ENCODE results near the gene OR52E1. TPM values are rescaled to one million over a fixed set of nuclear protein-coding genes. Genes with fewer than 3 reads are reported as not detected.
A peak's percentile ranks its signal among the peaks of the same experiment; 100 is the strongest.

The OR52E1 gene
- total and polyA plus RNA-seq, 9 of the 15 experiments (the other 6 are each of a cell fraction or from before 2014, with no cell fraction given) = not detected

DNA sequence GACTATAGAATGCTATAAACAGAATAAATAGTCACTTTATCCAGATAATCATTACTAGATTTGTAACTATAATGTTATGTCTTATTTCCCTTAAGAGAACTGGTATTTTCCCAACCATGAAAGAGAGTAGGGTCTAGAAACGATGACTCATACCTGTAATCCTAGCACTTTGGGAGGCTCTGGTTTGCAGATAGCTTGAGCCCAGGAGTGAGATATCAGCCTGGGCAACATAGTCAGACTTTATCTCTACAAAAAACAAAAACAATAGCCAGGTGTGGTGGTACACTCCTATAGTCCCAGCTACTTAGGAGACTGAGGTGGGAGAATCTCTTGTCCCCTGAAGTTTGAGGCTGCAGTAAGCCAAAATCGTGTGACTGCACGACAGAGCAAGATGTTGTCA, 37.9 kb downstream of the OR52E1 start (continued):
- no peak for TF ChIP-seq KAT8 (IDR thresholded peaks at IDR 0.05; ENCODE audit: low read depth)
- TF ChIP-seq TCF3 (CRISPR knock-in tag; IDR thresholded peaks at IDR 0.05) = peak; percentile 55
- no peak for TF ChIP-seq KDM4B (IDR thresholded peaks at IDR 0.05; ENCODE audit: borderline replicate concordance in 2 of 2, low read depth in 1 of 2)
- no peak for TF ChIP-seq FOS (IDR thresholded peaks at IDR 0.05; ENCODE audit: extremely low read depth, insufficient read length)
- TF ChIP-seq TEAD4 (IDR thresholded peaks at IDR 0.05; ENCODE audit: low read length) = peak; percentile 82
- TF ChIP-seq TEAD4 (CRISPR knock-in tag; IDR thresholded peaks at IDR 0.05; ENCODE audit: borderline replicate concordance) = no peak
- TF ChIP-seq SRSF3 (IDR thresholded peaks at IDR 0.05; ENCODE audit: insufficient read depth, low read length) = no peak
- 0 out of 2 replicates have a peak, but pooled peaks have one; percentile 37 for TF ChIP-seq EHMT2 (IDR thresholded peaks at IDR 0.05)
- no peak for TF ChIP-seq ZFP30 (CRISPR knock-in tag; IDR thresholded peaks at IDR 0.05; ENCODE audit: borderline replicate concordance)
- no peak for TF ChIP-seq POU5F1 (IDR thresholded peaks at IDR 0.05; ENCODE audit: borderline replicate concordance, low read depth, low read length, partially characterized antibody)
- TF ChIP-seq SMAD2 (IDR thresholded peaks at IDR 0.05; ENCODE audit: low read depth, low read length) = no peak
- 0 out of 2 replicates have a peak, but pooled peaks have one; percentile 13 for TF ChIP-seq FOXM1 (IDR thresholded peaks at IDR 0.05; ENCODE audit: low read depth)
- no peak for TF ChIP-seq FOXM1 (CRISPR knock-in tag; IDR thresholded peaks at IDR 0.05; ENCODE audit: low read depth)
- TF ChIP-seq POLR2AphosphoS5 (IDR thresholded peaks at IDR 0.05; ENCODE audit: control insufficient read depth, insufficient read depth, low read depth, low read length) = peak; percentile 54; the same call in 1 of the 2 replicates
- TF ChIP-seq LEF1 (IDR thresholded peaks at IDR 0.05) = 0 out of 2 replicates have a peak, but pooled peaks have one; percentile 22
- TF ChIP-seq ATF1 (CRISPR knock-in tag; IDR thresholded peaks at IDR 0.05) = no peak
- TF ChIP-seq ATF1 (tag; IDR thresholded peaks at IDR 0.05) = no peak
- no peak for TF ChIP-seq RAD21 (CRISPR knock-in tag; conservative IDR thresholded peaks at IDR 0.05 in 1 of 2, IDR thresholded peaks at IDR 0.05 in 1 of 2)
- TF ChIP-seq NFATC3 (IDR thresholded peaks at IDR 0.05) = no peak
- no peak for TF ChIP-seq HEY1 (CRISPR knock-in tag; IDR thresholded peaks at IDR 0.05; ENCODE audit: borderline replicate concordance)
- TF ChIP-seq HES1 (IDR thresholded peaks at IDR 0.05; ENCODE audit: low read depth) = no peak
- no peak for TF ChIP-seq PRMT5 (CRISPR knock-in tag; IDR thresholded peaks at IDR 0.05)
- TF ChIP-seq NR2C2 (CRISPR knock-in tag; IDR thresholded peaks at IDR 0.05) = no peak
- no peak for TF ChIP-seq NR2C2 (tag; IDR thresholded peaks at IDR 0.05)
- TF ChIP-seq ZNF121 (CRISPR knock-in tag; conservative IDR thresholded peaks at IDR 0.05) = no peak
- no peak for TF ChIP-seq SMC3 (conservative IDR thresholded peaks at IDR 0.05; ENCODE audit: insufficient read depth, low read depth, low read length)
- TF ChIP-seq JUNB (CRISPR knock-in tag; conservative IDR thresholded peaks at IDR 0.05) = peak; percentile 71
- peak; percentile 80 for TF ChIP-seq CBFA2T2 (conservative IDR thresholded peaks at IDR 0.05)
- no peak for TF ChIP-seq ZNF766 (CRISPR knock-in tag; conservative IDR thresholded peaks at IDR 0.05)
- TF ChIP-seq, protein P1, sequence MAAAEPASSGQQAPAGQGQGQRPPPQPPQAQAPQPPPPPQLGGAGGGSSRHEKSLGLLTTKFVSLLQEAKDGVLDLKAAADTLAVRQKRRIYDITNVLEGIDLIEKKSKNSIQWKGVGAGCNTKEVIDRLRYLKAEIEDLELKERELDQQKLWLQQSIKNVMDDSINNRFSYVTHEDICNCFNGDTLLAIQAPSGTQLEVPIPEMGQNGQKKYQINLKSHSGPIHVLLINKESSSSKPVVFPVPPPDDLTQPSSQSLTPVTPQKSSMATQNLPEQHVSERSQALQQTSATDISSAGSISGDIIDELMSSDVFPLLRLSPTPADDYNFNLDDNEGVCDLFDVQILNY (CRISPR knock-in tag; IDR thresholded peaks at IDR 0.05) = no peak
